Effector CD8-positive, alpha-beta T cell (primary cell): Measurements from ENCODE around the gene SH3GL3.

ENCODE experiments used
- DNase-seq: peaks from one replicate; lab custom pipeline; 2025; lab: John Stamatoyannopoulos, UW

The SH3GL3 gene

DNA sequence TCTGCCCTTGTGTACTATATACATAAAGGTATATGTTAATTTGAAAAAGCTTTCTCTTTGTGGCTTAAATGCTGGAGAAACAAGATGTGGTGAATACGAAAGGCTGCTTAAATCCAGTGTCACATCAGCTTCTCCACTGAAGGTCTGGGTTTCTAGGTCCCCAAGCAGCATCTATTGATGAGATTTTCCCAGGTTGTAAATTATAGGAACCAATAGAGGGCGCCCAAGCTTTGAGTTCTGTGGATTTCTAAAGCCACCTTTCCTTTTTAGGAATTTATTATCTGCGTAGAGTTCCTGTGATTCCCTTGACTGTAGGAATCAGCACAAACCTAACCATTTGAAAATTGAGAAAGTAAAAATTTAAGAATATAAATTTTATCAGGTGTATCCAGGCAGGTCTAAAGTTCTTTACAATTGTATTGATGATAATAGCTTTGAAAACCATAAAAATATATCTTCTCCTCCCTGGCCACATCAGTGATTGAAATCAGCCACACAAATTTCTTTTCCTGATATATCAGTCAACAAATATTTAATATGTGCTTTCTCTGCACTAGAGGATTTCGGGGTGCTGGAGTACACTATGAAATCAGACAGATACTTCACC lies 118.5 kb downstream of the SH3GL3 start:
- DNase-seq, result no peak

DNA sequence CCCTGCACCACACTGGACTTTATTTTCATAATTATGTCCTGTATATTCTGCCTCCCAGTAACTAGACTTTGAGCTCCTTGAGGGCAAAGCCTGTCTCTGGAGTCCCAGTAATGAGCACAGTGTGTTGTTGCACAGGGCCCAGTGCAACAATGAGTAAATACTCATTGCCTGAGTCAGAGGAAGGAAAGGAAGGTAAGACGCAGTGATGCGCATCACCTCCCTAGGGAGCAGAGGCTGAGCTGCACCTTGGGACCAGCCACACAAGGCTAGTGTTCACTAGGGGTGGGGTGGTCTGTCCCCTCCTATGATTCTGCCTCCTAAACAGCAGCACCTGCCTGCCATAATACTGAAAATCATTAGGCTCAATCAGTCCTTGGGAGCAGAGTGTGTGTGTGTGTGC lies 120.2 kb downstream of the SH3GL3 start:
- DNase-seq, result no peak

DNA sequence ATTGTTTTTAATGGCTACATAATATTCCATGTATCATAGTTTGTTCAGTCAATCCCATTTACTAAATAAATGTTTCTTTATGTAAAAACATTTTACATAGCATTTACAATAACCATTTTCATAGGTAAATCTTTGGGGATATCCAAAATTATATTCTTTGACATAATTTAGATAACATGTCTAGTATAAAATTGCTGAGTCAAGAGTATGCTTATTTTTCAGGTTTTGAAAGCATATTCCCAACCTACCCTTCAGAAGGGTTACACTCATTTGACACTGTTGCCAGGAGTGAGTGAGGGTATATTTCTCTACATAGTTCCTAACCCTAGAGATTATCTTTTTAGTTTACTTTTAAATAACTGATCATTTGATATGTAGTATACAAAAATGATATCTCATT lies 122.2 kb downstream of the SH3GL3 start:
- no peak for DNase-seq

DNA sequence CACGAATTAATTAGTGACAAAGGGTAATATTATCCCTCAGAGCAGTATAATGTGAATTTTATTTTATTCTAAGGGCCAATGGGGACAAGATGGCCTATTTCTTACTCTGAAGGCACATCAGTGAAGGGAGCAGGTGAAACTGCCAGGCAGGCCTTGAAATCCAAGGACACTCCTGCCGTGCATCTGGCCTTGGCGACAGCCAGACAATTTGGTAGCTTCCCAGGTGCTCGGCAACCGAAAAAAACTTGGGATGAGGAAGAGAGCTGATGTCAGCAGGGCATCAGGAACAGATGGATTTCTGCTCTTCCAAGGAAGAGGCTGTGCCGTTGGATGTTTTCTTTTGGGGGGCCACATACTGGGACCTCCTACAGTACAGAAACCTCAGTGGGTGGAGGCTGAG lies 123.6 kb downstream of the SH3GL3 start:
- no peak for DNase-seq

DNA sequence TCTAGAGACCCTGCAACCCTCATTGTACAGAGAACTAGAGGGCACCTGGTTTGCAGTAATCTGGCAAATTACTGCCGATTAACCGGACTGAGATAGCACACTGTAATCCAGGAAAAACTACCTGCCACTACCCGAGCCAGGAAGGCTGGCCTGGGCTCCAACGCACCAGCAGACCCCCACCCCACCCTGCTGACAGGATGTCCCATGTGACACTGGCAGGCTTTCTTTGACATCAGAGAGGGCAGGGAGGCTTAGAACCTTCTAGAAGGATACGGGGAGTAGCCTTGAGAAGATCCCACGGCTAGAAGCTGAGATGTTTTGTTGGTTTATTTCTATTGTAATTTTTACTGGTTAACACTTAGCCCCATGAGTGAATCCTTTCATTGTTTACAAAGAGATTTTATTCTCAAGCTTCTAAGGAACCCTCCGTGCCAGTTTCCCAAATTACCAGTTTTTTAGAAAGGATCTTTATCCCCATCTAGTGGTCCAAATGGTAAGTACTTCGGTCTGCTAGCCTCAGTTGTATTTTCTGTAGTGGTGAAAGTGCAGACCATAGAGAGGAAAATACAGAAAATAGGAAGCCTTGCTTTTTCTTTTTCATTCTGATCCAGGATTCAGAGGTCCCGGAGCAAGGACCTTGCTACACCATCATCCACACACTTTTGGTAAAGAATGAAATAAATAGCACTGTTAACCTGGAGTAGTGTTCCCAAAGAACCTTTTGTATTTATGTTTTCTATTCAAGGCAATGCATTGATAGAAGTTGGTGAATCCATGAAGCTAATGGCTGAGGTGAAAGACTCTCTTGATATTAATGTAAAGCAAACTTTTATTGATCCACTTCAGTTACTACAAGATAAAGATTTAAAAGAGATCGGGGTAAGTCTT lies 124.9 kb downstream of the SH3GL3 start:
- no peak for DNase-seq

DNA sequence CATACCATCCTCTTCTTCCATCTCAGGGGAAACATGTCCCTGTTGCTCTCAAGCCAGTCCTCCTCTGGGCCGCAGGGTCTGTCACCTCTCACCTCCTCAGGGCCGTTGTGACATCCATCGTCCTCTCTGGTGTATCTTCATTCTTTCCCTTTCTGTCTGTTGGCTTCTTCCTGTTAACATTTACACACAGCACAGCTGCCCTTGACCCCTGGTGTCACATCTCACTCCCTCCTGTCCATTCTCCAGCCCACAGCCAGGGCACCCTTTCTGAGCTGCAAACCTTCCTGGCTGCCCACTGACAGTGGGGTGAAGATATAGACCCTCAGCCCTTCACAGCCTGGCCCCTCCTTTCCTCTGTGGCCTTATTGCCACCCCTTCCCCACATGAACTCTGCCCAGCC lies 127.2 kb downstream of the SH3GL3 start:
- no peak for DNase-seq

DNA sequence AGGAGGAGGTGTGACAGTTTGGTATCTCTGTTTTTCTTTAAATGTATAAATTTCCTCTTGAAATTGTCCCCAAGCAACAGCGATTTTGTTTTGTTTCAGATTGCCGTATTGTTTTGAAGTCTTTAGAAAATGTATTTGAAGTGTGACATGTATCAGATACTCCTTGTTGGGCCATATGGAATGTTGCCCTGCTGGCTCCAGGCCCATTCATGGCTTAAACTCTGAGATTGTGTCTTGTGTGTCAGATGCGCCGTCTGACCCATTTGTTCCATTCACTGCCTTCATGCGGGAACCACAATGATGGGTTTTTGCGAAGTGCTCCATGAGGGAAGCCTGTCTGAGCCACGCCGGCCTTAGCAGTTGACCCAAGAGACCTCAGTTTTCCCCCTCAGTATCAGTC lies 131.6 kb downstream of the SH3GL3 start:
- DNase-seq, result no peak

DNA sequence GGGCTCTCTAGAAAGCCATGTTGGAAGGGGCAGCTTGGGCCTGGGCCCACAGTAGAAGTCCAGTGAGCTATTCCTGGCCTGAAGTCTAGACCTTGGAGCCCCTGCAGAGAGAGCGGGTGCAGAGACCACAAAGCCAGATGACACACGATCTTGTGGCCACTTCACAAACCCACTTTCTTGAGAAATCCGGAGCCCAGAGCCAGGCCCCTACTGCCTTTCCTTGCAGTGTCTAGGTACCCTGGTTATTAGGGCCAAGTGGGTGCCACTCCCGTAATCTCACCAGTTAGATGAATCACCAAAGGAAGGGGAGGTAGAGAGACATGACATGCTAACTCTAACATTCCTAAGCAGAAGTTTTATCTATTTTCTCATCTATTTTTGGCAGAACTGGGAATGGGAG lies 134.2 kb downstream of the SH3GL3 start:
- no peak for DNase-seq

DNA sequence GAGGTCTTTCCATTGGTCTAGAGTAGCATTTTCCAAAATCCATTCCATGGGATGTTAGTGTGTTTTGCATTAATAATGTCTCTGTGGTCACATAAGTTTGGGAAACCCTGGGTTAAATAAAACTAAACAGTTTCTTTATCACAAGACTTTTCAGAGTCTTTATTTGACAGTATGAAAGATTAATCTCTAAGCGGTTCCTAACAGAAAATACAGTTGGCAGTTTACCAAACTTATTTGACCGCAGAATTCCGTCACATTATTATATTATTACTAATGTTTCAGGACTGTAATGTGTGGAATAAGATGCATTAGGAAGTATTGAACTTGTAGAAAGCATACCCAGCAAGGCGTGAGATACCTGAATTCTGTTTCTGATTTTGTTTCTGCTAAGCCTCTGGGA lies 135.2 kb downstream of the SH3GL3 start:
- DNase-seq, result no peak

DNA sequence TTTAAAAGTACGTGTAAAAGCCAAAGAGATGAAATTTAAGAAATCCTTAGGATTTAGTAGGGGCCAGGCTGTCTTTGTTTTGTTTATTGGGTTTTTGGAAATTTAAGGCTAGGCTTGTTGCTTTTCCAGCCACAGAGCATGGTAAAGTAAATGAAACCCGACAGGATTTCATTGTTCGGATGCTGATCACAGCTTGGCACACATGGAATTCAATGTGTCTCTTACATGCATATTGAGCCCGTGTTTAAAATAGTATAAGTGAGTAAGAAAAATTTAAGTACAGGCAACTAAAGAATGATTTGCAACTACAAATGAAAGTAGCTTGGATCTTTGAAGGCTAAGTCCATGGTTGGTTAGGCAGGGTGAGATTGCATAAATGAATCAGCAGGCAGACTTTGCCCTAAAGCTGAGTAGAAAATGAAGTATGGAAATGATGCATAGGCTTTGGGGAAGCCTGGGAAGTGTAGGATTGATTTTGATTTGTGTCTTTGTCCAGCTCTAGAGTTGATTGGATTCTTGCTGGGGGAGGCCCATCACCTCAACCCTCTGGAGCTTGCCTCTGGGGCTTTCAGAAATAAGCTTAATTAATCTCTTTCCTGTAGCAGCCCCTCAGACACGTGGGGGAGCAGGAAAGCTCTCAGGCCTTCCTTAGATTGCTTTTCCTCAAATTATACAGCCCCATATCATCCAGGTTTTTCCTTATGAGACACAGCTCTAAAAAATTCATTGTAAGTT lies 138.6 kb downstream of the SH3GL3 start:
- DNase-seq, result no peak

DNA sequence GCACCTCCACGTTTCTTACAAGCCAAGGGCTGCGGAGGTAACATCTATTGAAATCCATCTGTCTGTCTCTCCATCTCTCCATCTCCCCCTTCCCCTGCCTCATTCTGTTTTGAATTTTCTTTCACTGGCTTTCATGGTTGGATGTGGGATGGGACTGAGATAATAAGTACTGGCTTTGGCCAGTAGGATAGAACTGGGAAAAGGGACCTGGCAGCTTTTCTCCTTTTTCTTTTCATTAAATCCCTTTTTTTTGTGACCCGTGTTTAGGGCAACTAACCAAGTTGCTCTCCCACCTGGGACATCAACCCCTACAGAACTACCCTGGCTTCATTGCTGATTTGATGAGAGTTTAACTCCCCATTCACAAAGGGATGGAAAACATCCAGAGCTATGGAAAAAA lies 139.9 kb downstream of the SH3GL3 start:
- DNase-seq, result no peak

DNA sequence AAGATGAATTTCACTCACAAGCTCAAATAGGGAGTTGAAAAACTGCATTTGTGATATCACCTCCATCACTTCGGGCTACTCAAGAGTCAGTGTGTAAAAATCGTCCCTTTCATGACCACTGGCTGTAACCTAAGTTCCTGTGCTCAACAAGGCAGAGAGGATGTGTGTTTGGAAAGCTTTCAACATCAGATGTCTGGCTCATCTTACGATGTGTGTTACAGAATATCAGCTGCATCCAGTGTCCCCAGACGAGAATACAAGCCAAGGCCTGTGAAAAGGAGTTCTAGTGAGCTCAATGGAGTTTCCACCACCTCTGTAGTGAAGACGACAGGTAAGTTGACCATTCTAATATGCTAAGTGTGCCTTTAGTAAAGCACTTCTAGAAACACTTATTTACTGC lies 141.3 kb downstream of the SH3GL3 start:
- DNase-seq, result no peak

DNA sequence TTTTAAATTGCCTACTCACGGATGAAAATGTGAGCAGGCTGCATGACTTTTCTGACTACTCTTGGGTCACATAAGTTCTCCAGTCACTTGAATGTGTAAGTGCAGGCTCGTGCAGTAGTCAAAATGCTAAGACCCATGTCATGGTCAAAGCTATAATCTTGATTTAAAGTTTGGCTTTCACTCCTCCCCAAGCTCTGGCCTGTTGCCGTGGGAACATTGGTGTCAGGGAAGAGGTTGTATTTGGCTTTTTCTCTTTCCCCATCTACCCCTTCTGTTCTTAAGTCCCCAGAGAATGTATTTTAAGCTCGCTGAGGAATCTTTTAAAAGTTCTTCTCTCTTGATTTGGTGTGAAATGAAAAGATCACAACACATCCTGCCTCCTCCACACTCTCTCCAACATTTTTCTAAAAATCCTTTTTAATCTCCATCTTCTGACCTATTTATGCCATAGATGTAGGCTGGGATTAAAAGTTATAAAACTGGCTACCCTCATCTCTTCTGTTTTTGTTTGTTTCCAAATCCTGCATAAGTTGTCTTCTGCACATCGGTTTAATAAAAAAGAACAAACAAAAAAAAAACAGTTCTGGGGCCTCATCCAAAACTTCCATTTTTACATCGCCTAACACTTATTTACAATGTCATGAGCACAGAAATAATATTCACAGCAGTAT lies 145.4 kb downstream of the SH3GL3 start:
- no peak for DNase-seq

DNA sequence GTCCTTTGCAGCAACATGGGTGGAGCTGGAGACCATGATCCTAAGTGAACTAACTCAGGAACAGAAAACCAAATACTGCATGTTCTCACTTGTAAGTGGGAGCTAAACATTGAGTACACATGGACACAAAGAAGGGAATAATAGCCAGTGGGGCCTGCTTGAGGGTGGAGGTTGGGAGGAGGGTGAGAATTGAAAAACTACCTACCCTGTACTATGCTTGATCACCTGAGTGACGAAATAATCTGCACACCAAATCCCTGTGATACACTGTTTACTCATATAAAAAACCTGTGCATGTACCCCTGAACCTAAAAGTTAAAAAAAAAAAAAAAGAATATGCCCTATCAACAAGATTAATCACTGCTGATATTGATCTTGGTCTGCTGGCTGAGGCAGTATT lies 148.1 kb downstream of the SH3GL3 start:
- DNase-seq, result no peak

DNA sequence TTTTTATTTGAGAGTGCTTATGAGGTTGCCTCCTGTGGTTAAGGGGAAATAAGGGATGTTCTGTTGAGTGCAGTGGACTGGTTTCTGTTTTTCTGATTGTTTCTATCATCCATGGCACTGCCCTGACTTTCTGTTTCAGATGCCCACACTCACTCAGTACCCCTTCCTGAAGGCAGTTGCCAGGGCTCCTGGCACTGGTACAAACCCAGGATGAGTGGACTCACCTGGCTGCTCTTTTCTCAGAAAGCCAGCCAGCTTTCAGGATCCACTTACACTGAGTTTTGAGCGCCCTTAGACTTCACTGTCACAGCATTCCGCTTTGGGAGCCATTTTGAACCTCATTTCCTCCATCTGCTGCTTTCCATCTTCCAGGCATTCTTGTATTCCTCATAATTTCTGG lies 150.9 kb downstream of the SH3GL3 start:
- DNase-seq, result no peak

DNA sequence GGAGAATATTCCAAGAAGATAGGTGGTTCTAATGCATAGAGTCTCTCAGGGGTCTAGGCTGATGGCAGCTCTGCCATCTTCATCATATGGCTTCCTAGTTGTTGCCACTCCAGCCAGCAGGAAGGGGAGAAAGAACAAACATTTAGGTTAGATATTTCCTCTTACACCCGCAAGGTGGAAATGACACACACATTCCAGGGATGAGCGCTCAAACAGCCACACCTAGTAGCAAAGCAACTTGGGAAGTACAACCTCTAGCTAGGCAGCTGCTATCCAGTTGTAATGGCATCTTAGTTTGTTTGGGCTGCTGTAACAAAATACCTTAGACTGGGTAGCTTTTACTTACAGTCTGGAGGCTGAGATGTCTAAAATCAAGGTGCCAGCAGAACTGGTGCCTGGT lies 154.9 kb downstream of the SH3GL3 start:
- DNase-seq, result no peak

DNA sequence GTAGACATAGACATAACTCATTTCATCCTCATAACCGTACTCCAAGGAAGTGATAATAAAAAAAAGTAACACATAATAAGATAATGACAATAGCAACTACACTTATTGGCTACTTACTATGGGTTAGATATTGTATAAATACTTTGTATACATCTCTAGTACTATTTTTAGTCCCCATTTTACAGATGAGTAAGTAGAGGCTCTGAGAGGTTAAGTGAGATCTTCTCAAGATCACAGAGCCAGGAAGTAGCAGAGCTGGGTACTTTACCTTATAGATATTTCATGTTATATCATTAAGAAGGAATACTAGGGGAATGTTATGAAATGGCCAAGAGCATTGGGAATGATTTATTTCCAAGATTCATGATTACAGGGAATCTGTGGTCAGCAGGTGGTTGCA lies 157.4 kb downstream of the SH3GL3 start:
- DNase-seq, result no peak

DNA sequence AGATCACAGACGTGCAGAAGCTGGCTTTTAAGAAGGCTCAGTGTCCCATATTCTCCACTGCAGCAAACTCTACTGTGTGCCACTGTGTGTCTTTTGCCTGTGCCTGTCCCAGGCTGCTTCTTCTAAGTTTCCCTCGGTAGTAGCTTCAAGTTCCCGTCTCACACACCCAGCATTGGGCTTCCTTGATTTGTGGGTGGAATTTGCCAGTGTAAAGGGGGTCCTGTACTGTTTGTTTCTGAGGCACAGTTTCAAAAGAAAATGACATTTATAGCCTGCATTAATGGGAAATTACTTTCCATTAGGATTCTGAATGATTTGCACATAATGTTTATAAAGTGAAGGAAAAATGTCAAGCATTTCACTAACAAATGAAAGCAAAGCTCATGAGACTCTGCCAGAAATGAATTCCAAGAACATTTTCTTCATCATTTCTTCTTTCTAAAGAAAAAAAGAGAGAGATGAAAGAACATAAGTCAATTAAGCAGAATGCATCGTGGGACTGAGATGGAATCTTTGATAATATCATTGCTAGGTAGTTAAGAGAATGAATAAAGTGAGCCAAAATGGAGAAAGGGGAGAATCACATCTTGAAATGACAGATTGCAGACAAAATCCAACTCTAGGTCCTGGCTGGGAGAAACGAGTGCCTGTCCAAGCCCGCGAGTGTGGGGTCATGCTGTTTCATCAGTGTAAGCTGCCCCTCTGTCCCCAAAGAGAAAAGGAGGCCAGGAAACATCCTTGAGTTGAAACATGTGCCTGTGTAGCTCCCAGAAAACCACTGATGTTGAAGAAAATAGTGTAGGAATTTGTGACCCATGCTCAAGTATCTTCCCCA lies 158.2 kb downstream of the SH3GL3 start:
- no peak for DNase-seq

DNA sequence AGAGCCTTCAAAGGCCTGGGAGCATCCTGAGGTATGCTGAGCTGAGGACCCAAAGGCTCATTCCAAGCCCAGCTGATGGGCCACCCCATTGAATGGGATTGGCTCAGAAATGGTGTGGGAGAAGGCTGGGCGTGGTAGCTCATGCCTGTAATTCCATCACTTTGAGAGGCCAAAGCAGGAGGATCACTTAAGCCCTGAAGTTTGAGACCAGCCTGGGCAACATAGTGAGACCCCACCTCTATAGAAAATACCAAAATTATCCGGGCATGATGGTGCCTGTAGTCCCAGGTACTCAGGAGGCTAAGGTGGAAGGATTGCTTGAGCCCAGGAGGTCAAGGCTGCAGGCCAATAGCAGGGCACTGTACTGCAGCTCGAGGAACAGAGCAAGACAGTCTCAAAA lies 163.0 kb downstream of the SH3GL3 start:
- no peak for DNase-seq

DNA sequence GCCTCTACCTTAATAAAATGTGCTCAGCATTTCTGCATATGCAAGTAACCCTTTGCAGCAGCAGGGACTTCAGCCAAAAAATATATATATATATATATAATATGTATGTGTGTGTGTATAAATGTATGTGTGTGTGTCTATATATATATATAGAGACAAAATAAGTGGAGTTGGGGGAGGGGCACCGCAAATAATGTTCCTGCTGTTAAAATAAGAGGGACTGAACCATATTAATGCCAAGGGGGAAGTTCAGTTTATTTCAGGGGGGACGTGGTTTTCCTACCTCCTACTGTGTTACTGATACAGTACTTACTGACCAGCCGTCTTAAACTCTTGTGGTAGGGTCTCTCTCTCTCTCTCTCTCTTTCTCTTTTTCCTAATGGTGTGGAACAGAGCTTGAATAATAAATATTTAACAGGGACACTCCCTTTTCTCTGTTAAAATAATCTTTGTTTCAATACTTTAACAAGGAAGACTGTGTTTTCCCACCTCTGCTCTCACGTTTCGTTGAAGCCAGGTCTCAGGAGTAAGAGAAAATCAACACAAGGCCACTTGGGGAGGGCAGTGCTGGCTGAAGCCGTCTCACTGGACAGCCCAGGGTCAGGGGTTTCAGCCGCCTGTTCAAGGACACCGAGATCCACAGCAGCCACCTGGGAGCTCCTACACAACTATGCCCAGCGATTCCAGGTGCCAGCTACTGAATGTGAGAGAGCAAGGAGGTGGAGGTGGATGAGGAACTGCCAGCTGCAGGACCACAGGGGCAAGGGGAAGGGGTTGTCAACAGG lies 164.0 kb downstream of the SH3GL3 start:
- no peak for DNase-seq

DNA sequence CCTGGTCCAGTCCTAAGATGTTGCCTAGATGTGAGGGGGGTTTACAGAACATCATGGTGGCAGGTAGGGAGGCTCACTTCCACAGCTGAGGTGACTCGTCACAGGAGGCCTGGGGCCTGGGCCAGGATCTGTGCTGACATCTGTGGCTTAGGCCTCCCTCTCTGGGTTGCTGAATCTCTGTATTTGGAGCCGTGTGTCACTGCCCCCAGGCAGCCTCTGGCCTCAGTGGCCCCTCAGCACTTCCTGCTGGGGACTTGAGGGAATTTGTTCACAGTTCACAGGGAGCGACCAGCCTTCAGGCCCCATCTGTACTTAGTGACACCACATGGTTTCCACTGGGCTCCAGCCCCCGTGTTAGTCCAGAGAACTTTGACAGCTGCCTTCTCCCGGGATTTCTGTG lies 165.1 kb downstream of the SH3GL3 start:
- no peak for DNase-seq
